Measurements from ENCODE around the gene SHISAL1.

The SHISAL1 gene

DNA sequence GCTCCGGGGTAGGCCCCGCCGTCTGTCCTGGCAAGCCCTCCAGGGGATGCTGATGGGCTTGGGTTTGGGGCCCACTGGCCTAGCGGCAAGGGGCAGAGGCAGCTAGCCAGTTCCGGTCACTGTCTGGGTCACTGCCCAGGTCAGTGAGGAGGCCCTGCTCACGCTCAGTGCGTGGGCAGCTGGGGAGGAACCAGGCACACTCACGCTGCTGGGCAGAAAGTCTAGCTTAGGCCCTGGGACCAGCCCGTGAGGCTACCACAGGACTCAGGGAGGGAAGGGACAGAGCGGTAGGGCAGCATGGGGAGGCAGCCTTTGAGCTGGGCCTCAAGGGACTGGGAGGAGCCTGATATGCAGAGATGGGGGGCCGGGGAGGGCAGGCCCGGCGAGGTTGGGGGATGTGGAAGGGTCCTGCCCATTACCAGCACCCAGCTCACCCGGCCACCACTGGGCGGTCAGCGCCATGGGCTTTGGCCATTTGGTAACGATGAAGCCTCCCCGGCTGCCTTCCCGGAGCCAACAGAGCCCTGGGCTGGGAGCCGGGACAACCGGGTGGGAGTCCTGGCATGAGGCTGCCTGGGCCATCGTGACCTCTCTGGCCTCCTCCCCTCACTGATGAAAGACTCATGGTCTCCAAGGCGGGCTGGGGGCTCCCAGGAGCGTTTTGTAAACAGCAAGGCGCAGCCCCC lies 14.2 kb downstream of the SHISAL1 start:
- DNase-seq: no peak

DNA sequence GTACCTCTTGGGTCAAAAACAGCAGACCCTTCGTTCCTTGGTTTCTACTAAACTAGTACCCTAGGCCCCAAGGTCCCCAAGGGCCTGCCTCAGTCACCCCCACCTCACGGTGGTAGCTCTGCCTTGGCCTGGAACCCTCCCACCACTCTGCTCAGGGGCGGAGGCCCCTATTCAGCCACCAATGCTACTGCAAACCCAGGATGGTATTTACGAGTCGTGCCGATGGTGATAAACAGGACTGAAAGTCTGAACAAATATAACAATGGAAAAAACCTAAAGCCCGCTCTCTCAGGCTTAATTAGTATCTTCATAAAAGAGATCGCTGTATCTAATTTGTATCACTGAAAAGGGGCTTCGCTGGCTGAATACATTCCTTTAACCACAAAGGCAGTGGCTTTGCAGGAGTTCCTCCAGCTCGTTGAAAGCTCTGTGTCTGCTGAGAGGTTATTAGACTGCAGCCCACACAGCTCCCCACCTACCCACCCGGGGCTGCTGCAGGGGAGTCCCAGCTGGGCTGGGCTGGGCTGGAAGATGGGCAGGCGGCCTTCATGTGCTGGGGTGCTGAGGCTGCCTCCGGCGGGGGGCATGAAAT lies 15.2 kb downstream of the SHISAL1 start:
- no peak for DNase-seq

DNA sequence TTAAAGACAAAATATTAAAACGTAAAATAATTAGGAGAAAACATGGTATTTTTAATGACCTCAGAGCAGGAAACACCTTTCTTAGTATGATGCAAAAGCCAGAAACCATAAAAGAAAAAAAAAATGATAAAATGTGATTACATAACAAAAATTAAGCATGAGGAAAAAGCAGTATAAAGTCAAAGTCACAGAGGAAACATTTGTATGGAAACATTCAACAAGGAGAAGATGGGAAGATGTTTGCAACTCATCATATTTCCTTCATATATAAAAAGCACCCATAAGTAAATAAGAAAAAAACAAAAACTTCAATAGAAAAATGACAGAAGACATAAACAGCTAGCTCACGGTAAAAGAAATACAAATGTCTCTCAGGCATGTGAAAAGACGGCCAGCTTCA lies 17.3 kb downstream of the SHISAL1 start:
- DNase-seq: no peak

DNA sequence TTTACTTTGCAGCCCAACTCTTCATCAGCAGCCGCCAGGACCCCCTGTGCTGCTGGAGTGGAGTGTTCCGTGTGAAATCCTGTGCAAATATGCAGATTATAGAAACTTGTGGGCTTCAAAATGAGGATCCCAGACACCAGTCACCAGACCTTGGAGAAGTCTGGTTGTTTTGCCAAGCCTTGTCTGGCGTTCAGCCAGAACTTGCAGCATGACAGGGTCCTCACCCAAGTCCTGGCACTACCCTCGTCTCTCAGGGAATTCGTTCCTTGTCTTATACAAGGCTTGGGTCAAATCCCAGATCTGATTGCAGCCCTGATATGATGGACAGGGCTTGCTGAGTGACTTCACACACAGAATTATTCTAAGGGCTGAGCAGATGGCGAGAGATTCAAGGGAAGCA lies 18.9 kb downstream of the SHISAL1 start:
- no peak for DNase-seq

DNA sequence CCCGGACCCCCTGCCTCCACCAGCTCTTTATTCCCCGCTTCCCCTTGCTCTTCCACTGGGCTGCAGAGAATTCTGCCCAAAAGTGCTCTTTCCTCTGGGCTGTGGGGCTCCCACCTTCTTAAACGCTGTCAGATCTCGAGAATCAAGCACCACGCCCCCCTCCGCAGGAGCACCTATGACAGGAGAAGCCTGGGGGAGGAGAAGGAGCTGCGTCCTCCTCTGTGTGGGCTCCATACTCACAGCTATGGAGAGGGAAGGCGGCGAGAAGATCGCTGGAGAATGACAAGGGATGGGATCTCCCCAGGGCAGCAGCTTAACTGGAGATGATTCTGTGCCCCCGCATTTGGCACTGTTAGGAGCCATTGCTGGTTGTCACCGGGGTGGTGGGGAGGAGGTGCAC lies 19.7 kb downstream of the SHISAL1 start:
- no peak for DNase-seq

DNA sequence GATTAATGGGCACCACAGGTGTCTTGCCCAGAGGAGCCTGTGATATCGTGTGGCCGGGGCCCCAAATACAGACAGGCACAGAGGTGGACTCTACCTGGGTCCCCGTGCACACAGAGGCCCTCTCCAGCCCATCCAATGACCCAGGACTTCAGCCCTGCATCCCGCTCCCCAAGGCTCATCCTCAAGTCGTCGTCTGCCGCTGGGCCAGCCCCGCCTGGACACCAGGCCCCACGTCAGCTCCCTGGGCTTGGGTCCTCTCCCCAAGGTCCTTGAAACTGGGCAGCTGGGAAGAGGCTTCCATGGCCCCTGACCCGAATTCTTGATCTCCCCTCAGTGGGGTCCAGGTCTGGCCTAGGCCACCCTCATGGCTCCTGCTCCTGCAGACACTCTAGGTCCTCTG lies 20.2 kb downstream of the SHISAL1 start:
- DNase-seq: no peak

DNA sequence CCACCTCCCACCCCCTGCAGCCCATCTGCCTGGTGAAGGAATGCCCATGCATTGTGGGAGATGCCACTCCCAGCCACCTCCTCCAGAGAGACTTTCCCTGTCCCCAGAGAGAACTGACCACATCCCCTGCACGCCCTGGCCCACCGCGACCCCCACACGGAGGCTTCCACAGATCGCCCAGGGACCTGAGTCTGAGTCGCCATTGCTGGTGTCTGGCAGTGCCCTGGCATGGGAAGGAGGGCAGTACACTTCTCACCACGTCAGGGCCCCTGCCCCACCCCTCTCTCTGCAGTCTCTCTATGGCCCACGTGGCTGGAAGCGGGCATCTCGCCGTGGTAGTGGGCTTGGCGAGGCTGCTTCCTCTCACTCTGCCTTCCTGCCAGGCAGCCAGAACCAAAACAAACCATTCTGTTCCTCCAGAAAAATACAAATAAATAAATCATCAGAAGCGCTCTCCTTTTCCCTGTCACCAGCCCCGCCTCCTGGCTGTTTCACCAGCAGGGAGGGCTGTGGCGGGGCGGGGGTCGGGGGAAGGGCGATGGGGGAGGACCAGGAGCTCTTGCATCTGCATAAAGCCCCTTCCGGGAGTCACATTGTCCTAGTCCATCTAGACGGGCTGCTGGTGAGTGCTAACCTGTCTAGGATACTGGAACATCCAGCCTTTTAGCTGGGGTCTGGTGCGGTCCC lies 20.9 kb downstream of the SHISAL1 start:
- DNase-seq: no peak

DNA sequence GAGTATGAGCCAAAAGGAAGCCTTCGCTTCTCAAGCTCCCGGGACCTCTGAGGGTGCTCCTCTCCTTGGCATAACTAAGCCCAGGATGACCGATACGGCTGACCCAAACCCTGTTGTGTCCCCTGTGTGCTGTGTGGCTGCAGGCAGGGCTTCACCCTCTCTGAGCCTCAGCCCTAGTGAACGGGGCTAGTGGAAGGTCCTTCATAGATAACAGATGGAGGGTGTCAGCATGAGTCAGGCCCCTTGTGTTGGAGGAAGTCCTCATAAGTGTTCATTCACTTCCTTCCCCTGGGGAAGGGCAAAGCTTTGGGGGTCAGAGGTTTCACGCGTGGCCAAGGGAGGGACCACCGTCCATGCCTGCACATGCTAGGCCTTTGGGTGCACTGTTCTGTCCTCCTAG lies 21.5 kb downstream of the SHISAL1 start:
- DNase-seq: no peak

DNA sequence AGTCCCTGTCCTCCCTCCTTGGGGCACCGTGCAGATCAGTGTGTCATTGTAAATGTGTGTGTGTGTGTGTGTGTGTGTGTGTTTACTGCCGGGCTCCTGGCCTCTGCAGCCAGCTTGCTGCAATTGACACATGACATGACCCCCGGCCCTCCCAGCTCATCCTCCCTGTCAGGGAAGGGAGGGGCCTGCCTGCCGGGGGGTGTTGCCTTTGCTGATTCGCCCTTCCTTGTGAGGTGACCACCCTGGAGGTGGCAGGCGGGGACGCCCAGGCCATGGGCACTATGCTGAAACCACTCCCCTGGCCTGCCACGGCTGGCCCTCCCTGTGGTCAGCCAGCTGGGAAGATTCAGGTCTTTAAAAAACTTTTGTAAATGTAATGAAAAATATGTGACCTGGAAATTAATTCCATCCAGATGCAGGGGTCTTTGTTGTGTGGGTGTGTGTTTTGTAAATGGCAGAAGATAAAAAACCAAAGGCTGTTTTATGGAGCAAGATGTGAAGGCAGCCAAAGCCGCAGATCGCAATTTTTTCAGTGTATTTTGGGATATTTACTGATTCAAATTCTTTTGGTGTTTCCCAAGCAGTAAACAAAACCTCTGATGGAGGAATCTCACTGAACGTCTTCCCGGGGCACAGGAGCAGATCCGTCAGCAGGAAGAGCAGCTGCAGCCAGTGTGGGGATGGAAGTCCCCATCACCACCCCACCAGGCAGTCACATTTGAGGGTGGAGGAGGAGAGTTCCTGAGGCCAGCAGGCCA lies 23.2 kb downstream of the SHISAL1 start:
- DNase-seq: no peak

DNA sequence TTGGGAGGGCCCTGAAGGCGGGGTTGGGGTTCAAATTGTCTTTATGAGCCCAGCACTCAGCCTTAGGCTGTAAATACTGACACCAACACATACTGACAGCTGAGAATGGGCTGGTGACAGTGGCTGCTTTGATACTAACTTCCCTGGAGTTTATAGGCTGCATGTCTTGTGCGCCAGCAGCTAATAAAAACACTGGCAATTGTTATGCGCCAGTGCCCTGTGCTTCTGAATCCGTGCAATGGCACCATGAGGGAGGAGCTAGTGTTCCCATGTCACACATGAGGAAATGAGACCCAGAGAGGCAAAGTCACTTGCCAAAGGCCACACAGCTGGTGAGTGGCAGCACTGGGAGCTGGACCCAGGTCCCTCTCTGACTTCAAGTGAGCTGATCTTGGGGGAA lies 23.8 kb downstream of the SHISAL1 start:
- no peak for DNase-seq

DNA sequence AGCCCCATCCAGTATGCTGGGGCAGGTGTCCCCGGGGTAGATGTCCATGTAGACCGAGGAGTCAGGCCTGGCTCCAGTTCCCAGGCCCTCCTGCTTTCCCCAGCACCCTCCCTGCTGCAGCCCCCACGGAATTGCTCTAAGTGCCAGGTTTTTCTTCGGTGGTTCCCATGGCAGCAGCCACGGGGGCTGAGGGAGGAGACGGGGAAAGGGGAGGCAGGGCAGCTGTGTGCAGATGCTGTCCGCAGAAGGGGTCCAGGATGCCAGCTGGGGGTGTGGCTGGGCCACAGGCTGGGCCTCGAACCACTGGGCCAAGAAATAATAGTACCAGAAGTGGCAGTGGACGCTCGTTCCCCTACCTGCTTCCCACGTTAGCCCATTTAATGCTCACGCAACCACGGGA lies 25.0 kb downstream of the SHISAL1 start:
- DNase-seq: no peak

DNA sequence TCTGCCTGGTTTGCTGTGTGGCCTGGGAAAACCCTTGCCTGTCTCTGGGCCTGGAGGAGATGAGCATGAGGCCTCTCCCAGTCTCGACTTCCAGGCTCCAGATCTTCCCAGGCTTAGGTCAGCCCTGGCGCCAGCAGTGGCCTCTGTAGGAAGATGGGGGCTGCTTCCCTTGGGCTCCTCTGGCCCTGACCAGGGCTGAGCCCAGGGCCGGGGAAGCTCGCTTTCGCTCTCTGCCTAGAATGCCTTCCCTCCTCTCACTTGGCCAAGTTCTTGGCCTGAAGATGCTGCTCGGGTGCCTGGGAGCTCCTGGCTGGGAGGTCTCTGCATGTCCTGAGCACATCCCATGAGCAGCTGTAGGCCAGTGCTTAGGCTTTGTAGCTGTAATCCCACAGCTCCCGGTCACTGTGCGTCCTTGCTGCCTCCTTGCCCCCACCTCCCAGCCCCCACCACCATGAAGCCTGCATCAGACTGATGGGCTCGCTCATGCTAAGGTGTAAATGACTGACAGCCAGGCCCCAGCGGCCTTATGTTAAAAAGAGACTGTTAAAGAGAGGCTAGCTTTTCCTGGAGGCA lies 25.5 kb downstream of the SHISAL1 start:
- DNase-seq: no peak

DNA sequence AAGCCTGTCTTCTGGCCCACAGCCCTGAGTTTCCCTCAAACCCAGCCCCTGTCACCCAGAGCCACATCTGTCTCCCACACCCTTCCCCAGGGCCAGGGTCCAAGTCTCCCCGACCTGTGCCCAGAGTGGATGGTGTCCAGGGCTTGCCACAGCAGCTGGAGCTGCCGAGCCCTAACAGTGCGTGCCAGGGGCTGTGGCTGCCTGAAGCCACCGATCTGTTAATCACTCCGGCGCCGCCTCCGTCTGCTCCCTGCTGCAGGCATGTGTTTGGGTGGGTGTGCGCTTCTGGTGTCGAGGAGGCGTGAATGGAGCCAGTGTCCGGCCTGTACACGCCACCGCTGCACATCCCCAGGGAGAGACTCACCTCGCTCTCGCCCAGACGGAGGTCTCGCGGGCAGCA lies 26.1 kb downstream of the SHISAL1 start:
- no peak for DNase-seq

DNA sequence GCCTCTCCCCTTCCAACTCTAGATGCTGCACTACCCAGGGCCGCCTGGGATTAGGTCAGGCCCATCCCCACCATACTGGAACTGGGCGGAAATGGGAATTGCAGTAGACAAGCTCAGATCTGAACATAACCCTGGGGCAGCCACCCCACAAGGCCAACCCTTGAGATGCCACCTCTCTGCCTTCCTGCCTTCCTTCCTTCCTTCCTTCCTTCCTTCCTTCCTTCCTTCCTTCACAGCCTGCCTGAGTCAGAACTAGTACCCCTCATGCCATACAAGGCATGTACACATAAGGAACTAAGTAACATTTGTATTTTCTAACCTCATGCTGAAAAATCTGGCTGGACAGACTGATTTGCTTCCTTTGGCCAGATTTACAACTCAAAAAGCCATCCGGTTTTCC lies 28.0 kb downstream of the SHISAL1 start:
- DNase-seq: no peak

DNA sequence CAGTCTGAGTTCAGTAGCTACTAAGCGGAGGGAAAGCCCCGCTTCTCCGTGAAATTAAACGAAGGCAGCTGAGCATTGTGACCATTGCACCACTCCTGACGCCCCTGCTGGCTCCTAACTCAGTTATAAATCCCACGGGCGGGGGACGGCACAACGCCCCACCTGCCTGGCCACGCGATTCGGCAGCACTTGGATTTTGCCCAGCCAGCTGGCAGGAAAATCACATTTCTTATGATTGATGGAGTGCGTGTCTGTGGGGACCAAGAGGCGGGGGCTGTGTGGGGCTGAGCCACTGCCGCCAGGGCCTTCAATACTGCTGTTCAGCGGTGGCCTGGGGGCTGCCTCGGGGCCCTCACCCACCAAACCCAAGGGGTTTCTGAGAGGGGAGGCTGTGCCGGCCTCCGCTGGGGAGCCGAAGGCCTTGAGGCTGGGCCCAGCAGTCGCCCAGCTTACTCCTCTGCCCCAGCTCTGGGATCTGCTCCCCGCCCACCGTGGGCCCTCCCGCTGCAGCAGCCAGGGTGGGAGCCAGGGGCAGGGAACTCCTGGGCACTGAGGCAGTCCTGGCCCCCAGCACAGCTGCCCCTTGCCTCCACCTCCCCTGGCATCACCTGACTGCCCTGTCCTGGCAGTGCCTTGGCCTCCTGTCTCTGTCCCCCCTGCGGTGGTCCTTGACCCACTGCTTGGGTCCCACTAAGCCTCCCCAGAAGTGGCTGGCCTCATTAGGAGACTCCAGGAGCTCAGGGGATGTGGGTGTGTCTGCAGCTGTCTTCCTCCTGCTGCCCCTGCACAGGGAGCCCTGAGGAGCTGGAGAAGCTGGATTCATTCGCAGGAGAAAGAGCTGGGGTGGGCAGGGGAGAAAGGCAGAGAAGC lies 30.7 kb downstream of the SHISAL1 start:
- no peak for DNase-seq

DNA sequence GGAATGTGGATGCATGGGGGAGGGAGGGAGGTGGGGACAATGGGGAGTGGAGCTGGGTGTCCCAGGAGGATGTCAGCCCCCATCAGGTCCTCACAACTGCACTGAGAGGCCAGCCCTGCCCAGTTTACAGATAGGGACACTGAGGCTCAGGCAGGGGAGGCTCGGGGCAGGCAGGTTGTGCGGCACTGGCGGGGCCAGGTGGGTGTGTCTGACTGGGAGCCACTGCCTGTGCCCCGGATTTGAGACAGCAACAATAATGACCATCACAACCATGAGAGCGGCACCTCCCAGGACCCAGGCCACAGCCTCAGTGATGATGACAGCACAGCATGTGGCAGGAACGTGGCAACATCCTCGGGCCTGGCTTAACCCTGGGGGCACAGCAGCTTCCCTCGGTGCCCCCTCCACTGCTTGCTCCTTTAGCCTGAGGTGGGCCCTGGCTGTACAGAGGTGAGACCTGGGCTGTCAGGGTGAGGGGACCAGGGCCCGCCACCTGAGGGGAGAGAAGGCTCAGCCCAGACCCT lies 32.0 kb downstream of the SHISAL1 start:
- no peak for DNase-seq

DNA sequence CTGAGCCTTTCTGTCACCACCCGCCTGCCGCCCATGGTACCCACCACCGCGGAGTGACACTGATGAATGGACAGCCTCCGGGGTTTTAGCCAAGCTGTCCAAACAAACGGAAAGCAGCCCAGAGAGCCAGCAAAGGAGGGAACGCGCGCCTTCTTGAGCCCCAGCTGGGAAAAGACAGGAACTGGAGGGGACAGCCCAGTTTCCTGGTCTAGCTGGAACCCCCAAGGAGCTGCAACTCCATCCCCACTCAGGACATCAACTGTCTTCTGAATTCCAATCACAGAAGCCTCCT lies 33.7 kb downstream of the SHISAL1 start:
- DNase-seq: no peak

DNA sequence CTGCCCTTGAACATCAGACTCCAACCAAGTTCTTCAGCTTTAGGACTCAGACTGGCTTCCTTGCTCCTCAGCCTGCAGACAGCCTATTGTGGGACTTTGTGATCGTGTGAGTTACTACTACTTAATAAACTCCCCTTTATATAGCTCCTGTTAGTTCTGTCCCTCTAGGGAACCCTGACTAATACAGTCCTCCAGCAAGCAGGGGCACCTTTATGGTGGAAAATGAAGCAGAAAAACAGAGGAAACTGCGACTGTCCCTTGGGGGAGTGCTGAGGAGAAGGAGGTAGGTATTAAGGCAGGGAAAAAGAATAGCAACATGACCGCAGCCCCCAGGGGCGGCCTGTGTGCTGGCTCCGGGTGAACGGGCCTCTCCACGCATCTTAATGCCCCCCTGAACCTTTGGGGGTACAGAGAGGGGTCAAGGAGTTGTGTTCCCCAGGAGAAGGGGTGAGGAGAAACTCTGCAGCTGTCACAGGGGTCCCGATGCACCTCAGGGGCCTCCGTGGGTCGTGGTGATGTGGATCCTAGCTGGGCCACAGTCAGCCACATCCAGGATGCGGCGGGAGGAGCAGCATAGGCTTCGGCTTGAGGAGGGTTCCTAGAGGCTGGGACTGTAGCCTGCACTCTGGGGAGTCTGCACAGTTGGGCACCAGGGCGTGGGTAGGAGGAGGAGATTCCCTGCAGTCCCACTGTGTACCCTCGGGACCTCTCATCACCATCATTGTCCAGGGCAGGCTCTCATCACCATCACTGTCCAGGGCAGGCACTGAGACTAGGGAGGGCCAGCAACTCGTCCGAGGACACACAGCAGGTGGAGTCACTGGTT lies 34.3 kb downstream of the SHISAL1 start:
- DNase-seq: no peak

DNA sequence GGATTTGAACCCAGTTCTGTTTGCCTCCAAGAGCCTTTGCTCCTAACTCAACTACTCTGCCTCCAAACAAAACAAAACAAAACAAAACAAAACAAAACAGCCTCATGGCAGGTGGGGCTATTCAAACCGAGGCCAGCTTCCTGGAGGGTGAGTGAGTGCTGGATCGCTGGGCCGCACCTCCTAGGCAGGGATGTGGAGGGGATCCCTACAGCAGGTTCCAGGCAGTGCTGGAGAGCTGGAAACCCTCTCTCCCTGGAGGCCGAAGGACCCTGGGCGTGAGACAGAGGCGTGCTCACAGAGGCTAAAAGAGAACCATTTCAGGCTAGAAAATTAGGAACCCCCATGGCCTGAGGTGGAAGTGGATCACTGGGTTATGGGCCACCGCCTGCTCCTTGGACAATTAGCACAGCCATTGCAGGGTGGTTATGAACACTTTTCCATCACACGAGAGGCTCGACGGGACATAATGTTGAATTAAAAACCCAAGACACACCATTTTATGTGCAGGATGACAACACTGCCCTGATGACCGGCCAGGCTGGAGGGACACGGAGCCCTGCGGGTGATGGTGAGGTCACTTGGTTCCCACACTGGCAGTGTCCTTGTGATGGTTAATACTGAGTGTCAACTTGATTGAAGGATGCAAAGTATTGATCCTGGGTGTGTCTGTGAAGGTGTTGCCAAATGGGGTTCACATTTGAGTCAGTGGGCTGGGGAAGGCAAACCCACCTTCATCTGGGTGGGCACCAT lies 35.2 kb downstream of the SHISAL1 start:
- DNase-seq: no peak

DNA sequence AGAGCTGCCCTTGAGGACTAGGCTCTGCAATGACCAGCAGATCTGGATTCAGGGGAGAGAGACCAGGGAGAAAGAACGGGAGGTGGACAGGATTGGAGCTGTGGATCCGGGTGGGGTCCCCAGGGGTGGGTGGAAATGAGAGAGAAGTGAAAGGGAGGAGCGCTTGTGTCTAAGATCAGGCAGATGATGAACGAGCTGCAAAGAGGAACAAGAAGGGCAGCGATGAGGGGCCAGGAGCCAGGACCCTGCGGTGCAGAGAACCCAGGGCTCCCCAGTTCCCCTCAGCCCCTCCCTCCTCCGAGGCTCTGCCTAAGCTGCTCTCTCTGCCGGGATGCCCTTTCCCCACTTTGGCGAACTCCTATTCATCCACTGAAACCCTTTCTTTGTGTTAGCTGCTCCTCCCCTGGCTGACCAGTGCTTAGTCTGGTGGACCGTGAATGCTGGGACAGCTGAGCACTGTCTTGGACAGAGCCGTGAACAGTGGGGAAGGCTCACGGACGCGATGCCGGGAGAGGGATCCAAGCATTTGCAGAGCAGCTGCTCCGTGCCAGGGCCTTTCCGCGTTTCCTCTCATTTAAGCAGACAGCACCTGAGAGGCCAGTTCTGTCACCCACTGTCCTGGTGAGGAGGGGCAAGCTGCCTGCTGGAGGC lies 35.9 kb downstream of the SHISAL1 start:
- DNase-seq: no peak
